EH (cell line): Measurements from ENCODE around the gene GPX3.

ENCODE experiments used
- DNase-seq: peaks from one replicate; pipeline ENCODE4 v3.0.0-alpha.2; 2015; ENCODE audit warnings: low read depth

GPX3 gene

DNA sequence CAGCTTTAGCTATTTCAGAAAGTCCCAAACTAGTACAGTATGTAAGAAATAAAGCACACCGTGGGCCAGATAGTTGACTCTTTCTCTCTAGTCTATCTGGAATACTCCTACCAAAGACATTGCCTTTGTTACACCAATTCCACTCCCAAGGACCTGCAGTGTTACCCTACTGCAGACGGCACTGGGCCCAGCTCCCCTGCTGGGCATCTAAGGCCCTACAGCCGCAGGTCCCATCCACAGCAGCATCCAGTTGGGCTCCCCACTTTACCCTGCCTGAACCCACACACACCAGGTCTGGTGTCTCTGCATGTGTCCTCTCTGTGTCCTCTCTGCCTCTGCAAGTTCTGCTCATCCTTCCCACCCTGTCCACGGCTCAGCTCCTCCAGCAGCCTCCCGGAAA is 37.9 kb downstream of the GPX3 start:
- no peak for DNase-seq

DNA sequence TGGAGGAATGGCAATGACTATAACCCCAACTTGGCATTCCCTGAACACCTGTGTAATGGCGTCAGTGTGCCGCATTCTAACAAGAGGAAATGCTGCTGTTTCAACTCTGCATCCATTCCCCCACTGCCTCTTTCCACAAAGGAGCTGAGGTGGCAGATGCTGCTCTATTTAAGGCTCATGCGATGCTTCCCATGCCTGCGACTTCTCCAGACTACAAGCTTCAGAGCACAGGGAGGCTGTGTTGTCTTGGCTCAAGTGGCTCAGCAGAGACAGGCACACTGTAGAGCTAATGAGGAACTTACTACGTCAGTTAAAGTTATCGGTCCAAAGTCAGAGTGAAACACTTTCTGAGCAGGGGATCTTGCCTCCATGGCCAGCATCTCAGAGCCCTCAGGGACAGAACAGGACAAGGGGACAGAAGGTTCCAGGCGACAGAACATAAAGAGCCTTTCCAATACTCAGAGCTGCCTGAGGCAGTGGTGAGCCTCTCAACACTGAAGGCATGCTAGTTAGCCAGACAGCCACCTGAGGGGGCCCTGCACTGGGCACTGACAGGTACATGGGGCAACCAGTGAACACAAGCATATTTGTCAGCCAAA is 38.6 kb downstream of the GPX3 start:
- no peak for DNase-seq

DNA sequence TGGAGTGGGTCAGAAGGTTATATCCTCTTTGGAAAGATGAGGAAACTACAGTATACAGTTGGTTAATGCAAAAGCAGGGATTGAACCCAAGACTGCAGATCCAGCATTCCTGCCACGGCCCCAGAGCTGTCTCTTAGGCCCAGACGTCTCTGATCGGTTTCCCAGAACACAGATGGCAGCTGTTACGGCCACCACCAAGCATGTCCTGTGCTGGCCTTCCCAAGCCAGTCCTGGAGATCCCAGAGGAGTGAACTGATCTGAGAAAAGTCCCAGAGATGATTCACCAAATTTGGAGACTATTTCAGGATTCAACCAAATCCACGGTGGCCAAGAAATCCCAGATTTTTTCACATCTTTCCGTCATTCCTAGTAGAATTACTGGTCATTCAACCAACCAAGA is 40.4 kb downstream of the GPX3 start:
- DNase-seq: no peak

DNA sequence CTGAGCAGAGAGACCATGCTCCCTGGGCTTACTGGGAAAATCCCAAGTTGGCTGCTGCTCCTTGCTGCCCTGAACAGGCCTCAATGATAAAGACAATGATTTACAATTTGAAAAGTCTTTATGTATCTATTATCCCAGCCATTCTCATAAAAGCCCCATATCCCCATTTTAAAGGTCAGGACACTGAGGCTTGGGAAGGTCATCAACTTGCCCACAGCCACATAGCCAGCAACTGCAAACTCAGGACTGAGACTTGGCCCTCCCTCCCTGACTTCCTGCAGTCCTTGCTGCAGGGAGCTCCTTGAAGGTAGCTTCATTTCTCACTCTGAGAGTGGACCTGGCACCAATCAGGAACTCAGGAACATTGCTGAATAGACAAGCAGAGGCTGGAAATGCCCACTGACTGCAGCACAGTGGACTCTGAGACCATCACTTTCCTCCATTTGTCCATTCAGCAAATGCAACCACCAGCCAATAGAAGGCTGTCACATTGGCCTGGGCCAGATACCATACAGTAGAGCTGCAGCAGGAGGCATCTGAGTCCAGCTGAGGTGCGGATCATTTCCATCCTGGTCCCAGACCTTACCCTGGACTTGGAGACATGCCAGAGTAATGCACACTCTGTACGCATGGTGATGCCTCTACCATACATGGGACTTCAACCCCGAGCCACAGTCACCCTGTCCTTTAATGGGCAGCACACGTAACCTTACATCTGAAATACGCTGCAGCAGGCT is 42.2 kb downstream of the GPX3 start:
- DNase-seq: no peak

DNA sequence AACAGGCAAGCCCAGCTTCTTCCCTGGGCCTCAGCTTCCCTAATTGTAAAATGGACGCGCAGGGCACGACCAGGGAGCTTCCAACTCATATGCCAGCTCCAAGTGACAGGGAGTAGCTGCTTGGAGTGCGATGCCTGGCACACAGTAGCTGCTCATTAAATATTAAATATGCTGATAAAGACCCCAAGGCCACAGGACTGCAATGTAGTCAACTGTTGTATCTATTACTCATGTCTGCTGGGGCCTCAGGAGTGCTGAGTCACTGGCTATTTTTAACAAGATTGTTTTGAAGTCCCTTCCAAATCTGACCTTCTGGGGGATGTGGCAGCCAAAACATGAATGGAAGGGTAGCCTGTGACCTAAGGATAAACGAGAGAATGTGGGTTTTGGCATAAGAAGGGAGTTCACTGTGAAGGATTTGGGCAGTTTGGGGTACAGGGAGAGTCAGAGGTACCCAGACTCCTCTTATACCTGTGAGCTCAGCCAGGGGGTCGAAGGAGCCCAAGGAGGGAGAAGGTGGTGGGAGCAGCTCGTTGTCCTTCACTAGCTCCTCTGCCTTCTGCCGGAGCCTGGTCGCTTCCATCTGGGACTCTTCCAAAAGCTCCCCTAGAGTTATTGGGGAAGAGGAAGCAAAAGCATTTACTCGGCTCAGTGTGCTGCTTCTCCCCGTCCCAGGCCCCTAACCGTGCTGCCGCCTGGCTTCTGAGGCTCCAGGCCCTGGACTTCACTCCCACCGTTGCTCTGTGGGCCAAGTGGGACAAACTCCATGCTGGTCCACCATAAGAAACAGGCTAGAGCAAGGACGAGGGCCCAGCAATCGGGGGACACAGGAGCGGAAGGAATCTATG is 43.0 kb downstream of the GPX3 start:
- peak; percentile 93 for DNase-seq

DNA sequence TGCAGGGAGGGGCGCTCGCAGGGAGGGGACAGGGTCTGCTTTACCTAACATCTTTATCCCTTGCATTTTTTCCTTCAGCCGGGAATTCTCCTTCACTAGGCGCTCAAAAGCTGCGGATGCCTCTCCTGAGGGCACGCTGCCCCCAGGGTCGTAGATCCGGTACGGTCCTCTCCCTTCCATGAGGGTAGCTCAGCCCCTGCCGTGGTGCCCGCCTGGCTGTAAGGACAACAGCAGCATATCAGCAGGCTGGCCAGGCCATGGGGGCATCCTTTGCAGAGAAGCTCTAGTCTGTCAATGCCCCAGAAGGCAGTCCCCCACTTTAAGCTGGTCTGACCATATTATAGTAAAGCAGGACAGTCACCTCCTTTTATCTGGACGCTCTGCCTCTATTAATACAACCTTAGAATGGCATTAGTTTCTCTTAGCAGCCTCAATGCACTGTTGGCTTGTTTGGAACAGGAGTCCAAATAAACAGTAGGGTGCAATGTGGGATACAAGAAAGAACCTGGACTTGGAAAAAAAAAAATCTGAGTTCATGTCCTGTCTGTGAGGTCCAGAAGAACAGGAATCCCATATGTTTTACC is 44.6 kb downstream of the GPX3 start:
- no peak for DNase-seq

DNA sequence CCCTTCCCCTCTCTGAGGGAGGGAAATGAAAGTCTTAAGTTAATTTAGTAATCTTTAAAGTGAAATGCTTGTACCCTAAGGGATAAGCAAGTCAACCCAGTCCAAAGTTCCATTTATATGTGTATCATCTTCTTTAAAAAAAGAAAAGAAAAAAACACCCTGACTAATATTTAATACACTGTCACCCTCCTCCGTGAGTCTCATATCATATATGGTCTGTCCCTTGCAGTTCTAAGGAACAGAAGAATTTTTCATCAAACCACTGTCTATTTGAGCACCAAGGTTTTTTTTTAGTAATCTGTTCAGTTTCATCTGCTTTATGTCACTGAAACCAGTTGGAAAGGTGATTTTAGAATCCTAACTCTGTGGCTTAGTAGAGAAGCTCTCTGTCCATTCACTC is 45.2 kb downstream of the GPX3 start:
- DNase-seq: no peak

DNA sequence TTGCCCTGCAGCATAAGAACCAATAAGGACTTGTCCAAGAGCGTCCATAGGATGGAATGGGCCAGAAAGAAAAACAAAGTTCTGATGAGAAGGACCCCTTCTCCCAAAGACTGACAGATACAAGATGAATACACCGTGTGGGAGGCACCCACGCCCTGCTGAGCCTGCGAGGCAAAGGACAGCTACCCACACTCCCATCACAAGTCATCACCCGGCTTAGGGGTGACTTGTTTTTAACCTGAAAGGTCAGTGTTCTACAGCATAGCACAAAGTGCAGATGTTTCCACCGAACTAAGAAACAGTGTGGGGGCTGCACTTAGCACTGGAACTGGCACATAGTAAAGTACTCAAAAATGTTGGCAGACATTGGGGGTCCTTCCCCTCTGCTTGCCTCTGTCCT is 46.5 kb downstream of the GPX3 start:
- no peak for DNase-seq

DNA sequence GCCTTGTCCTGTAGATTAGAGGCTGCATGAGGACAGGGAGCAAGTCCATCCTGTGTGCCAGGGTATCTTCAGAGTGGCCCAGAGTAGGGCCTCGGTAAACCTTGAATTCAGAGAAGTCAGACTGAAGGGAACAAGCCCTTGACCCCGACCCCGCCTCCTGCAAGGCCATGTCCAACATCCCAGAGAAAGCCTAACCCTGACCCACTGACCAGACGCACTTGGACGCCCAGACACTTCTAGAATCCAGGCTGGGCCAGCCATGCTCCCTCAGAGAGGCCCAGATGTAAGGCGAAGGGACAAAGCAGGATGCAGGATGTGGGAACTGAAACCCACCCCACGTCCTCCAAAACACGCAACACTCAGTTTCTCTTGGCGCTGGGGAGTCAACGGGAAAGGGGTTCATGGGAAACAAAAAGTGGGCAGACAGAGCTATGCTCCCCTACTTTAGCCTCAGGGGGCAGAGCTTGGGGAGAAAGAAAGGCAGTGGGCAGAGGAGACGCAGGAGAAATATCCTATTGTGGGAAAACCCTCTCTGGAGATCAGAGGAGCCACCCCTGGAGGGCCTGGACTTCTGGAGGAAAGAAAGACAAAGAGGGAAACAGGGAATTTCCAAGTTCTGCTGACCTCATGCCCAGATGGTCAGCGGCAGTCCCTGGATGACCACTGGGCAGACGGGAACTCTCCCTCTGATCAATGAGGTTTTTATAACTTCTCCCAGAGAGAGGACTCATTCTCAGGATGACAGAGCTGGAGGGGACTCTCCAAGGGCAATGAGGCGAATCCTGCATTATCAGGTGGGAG is 47.4 kb downstream of the GPX3 start:
- DNase-seq: no peak

DNA sequence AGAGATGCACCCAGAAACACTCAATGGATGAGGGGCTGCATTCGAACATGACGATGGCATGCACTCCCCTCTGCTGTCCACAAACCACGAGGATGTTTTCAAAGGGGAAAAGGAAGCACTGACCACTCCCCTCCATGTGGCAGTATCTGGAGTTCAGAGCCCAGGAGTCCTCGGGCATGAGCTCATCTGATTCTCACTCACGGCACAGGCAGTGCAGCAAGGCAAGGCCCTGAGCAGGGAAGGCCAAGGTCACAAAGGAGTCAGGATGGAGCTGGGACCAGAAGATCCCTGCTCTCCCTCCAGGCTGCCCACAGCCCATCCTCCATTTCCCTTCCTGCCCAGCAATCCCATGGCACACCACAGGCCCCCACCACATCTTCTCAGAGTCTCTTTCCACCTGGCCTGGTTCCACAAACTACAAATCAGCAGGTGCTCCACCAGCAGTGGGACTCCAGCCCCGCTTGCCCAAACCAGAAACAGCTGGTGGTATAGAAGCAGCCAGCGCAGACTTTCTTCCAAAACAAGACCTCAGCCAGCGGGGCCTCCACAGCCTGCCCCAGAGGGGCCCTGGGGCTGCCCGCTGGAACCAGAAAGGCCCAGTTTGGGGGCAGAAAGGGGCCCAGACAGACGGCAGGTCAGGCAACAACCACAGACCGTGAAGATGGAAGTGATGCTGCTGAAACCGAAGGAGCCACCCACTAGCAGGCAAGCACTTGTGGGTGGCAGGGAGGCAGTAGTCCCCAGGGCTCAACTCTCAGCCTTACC is 48.2 kb downstream of the GPX3 start:
- DNase-seq: peak; percentile 45

DNA sequence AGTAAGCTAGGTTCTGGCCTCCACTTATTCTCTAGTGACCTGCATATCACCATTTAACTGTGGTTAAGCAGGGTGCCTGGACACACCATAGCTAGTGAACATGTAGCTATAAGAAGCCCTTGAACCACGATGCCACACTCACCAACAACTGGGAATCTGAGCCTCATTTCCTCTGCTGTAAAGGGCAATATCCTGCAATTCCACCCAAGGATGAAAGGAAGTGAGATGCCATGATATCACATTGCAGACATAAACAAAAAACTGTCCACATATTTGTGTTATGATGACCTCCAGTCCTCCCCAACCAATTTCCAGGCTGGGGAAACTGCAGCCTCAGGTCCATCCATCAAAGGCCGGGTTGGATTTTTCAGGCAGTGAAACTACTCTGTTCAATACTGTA is 50.1 kb downstream of the GPX3 start:
- DNase-seq: peak; percentile 70

DNA sequence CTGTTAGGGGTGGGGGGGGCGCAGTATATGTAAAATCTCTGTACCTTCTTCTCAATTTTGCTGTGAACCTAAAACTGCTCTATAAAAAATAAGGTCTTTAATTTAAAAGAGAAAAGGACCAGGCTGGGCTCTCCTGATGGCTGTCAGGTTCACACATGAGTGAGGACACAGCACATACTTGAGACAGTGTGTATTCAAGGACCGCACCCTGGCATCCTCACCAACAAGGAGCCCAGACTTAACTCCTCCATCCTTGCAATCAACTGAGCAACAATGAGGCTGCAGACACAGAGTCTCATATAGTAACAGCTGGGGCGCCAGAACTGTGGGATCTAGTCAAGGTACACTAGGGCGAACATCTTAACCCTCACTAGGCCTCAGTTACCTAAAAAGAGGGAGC is 50.6 kb downstream of the GPX3 start:
- no peak for DNase-seq

DNA sequence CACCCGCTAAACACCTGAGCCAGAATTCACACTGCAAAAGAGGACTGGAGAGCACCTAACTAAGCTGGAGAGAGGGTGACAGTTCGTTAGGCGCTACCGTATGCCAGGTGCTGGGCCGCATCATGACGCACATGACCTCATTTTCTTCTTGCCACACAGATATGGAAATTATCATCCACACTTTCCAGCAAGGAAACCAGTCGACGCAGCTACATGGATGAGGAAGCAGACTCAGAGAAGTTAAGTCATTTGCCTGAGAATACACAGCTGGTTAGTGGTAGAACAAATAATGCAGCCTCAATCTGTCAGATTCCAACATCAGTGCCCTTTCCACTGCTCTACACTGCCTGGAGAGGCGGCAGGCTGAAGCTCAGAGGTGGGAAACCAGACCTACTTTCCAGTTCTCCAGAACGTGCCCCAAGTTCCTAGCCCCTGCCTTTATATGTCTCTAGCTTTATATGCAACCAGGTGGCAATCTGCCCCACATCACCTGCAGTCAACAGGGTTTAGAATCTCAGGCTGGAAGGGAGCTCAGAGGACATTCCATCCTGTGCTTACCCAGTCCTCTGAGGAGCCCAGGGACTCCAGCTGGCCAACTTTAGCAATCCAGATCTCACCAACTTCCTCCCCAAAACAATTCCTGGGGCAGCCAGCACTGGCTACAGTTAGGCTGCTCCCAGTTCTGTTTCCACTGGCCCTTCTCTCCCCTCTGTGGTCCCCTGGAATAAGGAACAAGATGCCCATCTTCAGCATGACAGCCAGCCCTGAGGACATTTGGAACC is 51.6 kb downstream of the GPX3 start:
- no peak for DNase-seq

DNA sequence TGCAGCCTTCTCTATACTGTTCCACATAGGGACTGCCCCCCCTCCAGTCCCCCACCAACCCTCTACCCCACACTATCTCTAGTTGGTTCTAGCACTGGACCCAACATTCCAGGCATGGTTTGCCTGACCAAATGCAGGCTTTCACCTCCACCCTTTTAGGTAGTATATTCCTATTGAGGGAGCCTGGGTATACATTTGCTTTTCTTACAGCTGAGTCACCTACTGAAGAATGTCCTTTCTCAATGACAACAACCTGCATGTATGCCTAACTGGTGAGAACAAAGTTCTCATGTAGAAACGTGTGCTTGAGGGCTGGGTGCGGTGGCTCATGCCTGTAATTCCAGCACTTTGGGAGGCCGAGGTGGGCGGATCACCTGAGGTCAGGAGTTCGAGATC is 52.2 kb downstream of the GPX3 start:
- DNase-seq: peak; percentile 90

DNA sequence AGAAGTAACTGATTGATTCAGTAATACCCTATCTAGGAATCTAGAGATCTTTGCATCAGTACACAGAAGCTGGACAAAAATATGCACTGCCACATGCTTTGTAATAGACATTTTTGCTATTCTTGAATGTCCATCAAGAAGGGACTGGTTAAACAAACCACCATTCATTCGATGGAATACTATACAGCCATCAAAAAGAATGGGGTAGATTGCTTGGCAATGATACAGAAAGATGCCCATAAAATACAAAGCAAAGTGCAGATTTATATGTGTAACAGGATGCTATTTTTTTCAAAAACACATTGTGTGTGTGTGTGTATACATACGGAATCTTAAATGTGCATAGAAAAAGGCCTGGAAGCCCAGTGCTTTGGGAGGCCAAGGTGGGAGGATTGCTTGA is 52.9 kb downstream of the GPX3 start:
- DNase-seq: no peak

DNA sequence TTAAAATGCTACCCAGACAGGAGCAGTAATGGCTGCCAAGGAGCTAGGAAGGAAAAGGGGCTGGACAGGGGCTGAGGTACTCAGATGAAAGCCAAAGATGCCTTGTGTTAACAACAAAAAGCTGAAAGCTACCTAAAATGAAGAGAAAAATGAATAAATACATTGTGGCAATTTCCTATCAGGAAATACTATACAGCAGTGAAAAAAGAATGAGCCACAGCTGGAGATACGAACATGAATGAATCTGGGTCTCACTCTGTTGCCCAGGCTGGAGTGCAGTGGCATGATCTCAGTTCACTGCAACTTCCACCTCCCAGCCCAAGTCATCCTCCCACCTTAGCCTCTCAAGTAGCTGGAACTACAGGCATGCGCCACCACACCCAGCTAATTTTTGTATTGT is 54.2 kb downstream of the GPX3 start:
- no peak for DNase-seq

DNA sequence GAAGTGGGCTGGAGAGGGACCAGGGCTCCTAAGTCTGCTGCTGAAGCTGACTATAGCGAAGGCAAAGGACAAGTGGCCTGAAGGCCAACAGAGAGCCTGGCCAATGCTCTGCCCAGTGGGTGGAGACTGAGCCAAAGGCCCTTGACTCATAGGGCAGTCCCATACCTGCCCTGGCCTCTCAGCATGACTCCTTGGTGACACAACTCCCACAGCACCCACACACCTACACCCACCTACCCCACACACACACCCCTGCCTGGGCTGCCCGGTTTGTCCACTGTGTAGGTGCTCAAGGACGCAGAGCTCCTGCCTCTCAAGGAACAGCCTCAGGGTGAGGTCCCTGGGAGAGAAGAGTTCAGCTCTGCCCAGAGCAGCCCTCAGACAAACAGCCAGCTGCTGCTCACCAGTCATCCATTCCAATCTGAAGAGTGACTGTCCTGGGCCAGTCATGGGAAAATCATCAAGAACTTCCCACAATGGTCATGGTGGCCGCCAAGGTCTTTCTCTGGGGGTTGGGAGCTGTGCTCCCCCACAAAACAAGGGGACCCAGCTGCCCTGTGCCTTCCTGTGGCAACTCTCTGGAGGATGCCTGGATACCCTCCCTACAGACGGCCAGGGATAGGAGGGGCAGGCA is 55.4 kb downstream of the GPX3 start:
- peak; percentile 84 for DNase-seq

DNA sequence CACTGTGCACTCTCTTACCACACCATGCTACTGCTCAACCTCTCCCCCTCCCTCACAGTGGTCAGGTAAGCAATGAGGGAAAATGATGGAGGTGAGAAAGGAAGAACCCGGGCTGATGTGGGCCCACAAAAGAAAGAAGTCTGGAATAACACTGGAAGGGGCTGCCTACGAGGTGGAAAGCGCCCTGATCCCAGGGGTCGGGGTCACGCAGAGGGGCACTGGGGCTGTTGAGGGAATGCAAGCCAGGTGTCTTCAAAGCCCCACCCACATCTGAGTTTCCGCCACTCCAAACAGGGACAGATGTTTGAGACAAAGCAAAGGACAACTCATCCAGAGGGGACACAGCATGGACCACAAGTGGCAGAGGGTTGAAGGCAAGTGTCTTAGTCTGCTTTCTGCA is 56.2 kb downstream of the GPX3 start:
- no peak for DNase-seq

DNA sequence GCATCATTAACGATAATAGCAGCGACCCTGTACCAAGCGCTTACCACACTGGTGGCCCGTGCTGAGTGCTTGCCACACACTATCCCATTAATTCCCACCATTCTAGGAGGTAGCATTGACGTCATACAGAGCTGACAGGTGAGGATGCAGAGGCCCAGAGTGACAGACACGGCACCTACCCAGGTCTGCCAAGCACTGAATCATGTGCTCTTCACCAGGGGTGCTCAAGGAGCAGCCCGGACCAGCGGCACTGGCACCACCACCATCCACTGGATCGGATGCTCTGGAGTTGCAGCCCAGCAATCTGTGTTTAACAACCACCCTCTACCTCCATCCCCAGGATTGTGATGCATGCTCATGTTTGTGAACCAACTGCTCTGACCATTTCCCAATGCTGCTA is 57.0 kb downstream of the GPX3 start:
- no peak for DNase-seq

DNA sequence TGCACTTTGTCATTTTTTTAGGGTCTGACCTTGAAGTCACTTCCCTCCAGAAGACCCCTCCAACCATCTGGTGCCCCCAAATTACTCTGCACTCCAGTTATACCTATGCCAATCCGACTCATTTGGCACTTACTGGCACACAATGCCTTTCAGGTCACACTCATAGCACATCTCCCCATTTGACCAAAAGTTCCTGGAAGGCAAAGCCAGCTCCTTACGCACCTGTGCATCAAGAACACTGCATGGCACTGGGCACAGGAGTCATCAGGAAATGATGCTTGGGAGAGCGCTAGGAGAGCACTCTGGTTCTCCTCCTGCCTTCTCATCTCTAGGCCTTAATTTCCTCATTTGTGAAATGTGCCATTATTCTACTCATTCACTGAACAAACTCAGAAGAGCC is 57.6 kb downstream of the GPX3 start:
- DNase-seq: no peak
